KG1 (cell line): ENCODE results near the gene MAPKAPK2.

Experiments
- DNase-seq: peaks from one replicate; lab custom pipeline; 2025; lab: John Stamatoyannopoulos, UW

MAPKAPK2 gene

GRCh38 chr1:206722751-206723461 is 38.2 kb downstream of the MAPKAPK2 start:
- no peak for DNase-seq

DNA sequence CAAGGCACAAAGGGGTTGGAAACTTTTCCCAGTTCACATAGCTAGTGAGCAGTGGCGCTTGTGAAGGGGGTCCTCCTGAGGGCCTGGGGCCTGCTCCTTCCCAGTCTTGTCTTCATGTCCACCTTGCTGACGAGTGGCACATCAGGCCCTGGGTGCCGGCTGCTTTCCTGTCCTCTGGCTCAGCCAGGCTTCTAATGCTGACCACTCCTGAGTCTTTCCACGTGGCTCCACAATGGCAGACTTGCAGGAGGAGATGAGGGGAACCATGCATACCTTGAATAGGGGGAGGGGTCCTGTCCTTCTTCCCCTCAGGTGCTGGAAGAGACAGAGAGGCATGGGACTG is 38.7 kb downstream of the MAPKAPK2 start:
- no peak for DNase-seq

- DNase-seq = no peak
These were observed 39.2 kb downstream of the MAPKAPK2 start for GRCh38 chr1:206723805-206724472.

DNA sequence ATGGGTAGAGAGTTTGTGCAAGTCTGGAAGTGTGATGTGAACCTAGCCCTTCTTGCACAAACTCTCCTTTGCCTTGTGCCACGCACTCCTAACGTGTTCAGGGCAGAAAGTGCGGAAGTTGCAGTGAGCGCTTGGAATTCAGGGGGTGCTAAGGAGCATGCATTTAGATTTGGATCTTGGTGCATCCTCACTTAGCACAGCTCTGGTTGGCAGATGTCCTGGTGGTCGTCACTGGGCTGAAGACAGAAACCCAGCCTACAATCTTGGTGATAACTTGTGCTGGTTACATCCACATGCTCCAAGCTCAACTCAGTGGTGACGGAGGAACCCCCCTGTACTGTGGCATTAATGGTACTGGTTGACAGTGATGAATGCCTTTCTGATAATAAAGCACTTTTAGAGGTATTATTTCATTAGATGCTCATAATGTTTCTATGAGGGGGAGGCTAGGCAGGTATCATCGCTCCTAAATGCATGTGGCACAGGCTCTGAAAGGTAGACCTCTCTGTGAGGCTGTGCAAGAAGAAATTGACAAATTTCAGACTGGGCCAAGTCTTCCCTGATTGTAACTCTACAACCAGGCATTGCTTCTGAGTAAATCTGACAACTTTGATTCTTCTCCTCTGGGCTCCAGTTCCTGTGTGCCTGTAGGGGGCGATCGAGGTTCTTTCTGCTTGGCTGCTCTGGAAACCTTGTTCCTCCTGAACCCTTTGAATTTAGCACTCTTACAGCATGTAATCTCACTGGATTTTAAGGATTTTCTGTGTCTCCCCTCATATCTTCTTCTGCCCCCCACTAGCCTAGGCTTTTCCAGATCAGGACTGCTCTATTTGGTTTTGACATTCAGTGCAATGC is 40.6 kb downstream of the MAPKAPK2 start:
- DNase-seq = no peak

- no peak for DNase-seq
These were observed 43.4 kb downstream of the MAPKAPK2 start for GRCh38 chr1:206727981-206728696.

- no peak for DNase-seq
These were observed 43.9 kb downstream of the MAPKAPK2 start for GRCh38 chr1:206728697-206728987.

- DNase-seq = no peak
These were observed 44.3 kb downstream of the MAPKAPK2 start for GRCh38 chr1:206729050-206729449.

DNA sequence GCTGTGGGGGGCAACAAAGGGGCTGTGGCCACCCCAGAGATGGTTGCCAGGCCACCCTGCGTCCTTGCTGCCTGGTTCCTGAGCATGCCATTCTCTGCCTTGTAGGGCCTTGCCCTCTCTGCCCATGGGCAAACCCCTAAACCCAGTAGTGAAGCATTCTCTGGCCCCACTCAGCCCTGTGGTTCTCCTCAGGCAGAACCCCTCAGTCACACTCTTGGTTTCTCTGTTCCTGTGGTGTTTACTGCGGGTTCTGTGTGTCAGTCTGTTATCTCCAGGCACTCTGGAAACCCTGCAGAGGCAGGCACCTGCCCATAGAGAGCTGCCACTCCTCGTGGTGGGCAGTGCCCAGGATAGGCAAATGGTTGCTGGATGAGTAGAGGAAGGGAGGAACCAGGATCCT is 44.8 kb downstream of the MAPKAPK2 start:
- no peak for DNase-seq

DNA sequence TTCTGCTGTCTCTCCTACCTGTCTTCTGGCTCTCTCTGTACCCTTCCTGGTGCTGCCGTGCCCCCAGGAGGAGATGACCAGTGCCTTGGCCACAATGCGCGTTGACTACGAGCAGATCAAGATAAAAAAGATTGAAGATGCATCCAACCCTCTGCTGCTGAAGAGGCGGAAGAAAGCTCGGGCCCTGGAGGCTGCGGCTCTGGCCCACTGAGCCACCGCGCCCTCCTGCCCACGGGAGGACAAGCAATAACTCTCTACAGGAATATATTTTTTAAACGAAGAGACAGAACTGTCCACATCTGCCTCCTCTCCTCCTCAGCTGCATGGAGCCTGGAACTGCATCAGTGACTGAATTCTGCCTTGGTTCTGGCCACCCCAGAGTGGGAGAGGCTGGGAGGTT is 47.8 kb downstream of the MAPKAPK2 start:
- no peak for DNase-seq

- DNase-seq = no peak
These were observed 48.3 kb downstream of the MAPKAPK2 start for GRCh38 chr1:206732992-206733391.

DNA sequence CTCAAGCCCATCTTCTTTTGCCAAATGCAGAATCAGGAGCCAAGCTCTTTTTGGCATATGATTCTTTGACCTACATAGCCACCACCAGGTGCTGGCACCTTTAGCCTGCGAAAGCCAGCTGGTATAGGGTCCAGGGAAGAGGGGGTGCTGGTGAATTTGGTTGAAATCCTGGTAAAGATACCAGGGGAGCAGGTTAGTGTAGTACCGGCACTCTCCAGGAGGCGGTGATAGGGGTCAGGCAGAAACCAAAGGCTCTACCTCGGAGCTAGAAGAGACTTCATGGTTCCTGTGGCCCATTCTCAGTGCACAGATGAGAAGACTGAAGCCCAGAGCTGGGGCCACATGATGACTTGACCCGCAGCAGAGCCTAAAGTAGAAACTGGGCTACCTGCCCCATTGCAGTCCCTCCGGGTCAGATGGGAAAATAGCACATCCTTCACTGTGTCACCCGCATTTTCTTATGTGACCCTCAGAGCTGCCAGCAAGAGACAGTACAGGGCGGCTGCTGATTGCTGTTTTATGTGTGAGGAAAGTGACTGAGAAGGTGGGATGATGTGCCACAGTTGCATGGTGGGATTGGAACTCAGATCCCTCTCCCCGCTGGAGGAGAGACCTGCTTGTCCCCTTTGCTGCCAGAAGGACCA is 49.9 kb downstream of the MAPKAPK2 start:
- peak; percentile 14 for DNase-seq

DNA sequence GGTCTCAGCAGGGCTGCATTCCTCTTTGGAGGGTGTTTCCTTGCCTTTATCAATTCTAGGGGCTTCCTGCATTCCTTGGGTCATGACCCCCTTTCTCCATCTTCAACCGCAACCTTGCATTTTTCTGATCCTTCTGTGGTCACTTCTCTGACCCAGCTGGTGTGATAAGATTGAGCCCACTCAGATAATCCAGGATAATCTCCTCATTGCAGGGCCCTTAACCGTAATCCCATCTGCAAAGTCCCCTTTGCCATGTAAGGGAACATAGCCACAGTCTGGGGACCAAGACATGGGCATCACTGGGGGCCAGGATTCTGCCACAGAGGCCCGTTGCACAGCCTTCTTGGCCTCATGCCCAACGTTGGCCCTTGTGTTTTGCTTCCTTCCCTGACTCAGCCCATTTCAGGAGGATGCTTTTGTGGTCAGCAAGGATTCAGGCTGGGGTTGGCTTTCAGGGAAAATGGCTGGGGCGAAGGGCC is 50.9 kb downstream of the MAPKAPK2 start:
- DNase-seq = no peak

GRCh38 chr1:206736878-206737728 is 52.4 kb downstream of the MAPKAPK2 start:
- DNase-seq = no peak

DNA sequence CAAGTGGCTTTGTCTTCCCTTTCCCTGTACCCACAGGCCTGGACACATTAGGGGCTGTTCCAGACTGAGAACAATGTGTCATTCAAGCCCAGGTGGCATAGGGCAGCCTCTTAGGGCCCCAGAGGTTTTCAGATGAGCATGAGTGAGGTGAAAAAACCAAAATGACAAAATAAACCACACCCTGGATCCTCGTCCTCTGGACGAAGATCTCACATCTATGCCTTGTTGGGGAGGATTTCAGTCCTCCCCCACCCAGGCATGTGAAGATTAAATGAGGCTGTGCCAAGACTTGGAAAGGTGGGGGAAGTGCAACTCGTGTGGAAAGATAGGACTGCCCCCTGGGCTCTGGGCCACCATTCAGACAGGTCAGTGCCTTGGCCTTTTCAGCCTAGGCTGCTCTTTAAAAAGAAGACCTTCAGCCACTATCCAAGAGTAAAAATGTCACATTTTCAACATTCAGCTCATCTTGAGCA is 53.1 kb downstream of the MAPKAPK2 start:
- DNase-seq = no peak

- DNase-seq = no peak
These were observed 54.0 kb downstream of the MAPKAPK2 start for GRCh38 chr1:206738370-206739366.

- DNase-seq = no peak
These were observed 54.8 kb downstream of the MAPKAPK2 start for GRCh38 chr1:206739411-206740076.

- no peak for DNase-seq
These were observed 56.5 kb downstream of the MAPKAPK2 start for GRCh38 chr1:206741142-206741701.

DNA sequence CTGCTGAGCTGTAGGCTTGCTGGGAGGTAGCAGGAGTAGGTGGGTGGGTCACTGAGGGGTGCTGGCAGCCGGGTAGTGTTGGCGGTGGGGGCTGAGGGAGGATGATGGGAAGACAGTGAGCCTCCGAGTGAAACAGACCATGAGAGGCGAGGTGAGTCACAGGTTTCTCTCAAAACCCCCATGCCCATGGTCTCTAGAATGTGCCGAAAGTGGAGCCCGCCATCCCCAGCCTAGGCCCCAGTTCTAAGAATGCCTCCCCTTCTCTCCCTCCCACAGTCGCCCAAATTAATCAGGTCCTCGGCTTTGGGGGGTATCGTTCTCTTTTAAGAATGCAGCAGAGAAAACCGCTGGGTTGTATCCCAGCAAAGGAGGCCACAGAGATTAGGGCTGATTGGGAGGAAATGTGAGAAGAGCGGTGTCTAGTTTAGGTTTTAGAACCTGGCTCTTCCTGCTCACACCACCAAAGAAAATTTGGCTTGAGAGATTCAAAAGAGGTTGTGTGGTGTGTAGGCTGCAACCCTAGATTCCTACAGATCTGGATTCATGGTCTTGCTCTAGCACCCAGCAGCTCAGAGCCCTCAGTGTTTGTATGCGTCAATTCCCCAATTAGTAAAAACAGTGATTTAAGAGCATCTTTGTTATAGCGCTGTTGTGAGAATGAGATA is 58.1 kb downstream of the MAPKAPK2 start:
- DNase-seq = no peak
